ENCODE results near the gene MAPKAPK2.

- TF ChIP-seq, protein P1, sequence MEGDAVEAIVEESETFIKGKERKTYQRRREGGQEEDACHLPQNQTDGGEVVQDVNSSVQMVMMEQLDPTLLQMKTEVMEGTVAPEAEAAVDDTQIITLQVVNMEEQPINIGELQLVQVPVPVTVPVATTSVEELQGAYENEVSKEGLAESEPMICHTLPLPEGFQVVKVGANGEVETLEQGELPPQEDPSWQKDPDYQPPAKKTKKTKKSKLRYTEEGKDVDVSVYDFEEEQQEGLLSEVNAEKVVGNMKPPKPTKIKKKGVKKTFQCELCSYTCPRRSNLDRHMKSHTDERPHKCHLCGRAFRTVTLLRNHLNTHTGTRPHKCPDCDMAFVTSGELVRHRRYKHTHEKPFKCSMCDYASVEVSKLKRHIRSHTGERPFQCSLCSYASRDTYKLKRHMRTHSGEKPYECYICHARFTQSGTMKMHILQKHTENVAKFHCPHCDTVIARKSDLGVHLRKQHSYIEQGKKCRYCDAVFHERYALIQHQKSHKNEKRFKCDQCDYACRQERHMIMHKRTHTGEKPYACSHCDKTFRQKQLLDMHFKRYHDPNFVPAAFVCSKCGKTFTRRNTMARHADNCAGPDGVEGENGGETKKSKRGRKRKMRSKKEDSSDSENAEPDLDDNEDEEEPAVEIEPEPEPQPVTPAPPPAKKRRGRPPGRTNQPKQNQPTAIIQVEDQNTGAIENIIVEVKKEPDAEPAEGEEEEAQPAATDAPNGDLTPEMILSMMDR (IDR thresholded peaks at IDR 0.05; ENCODE audit: low read length): no peak
- TF ChIP-seq EZH2 (optimal IDR thresholded peaks at IDR 0.05; ENCODE audit: low read depth, low read length): no peak
These were observed 29.8 kb downstream of the MAPKAPK2 start for GRCh38 chr1:206714331-206715058.

All from MM.1S (cell line).